Muscle layer of duodenum (tissue), 2 donors: ENCODE measurements around the gene R3HDML.
A peak's percentile ranks its signal among the peaks of the same experiment; 100 is the strongest.

Experiments
- H3K27ac ChIP-seq: one replicate; pipeline ENCODE4 v1.7.0; 2013; ENCODE audit warnings: mild to moderate bottlenecking, low read length
- H3K27me3 ChIP-seq: one replicate; pipeline ENCODE4 v1.7.0; 2013; ENCODE audit warnings: low read depth, mild to moderate bottlenecking, control low read depth, low read length
- H3K36me3 ChIP-seq, 2 donors: one replicate each; pipeline ENCODE4 v1.7.0; 2013; ENCODE audit warnings: low read length in 2 of 2, control low read depth in 1 of 2, mild to moderate bottlenecking in 1 of 2; ENCODE audit not compliant: insufficient read depth in 2 of 2, control insufficient read depth in 1 of 2
- H3K4me1 ChIP-seq, 2 donors: one replicate each; pipeline ENCODE4 v1.7.0; 2013; ENCODE audit warnings: low read length in 2 of 2, mild to moderate bottlenecking in 2 of 2, control low read depth in 1 of 2, moderate library complexity in 1 of 2; ENCODE audit not compliant: insufficient read depth in 2 of 2, control insufficient read depth in 1 of 2
- H3K4me3 ChIP-seq, 2 donors: one replicate each; pipeline ENCODE4 v1.7.0; 2013; ENCODE audit warnings: low read length in 2 of 2, low read depth in 1 of 2, mild to moderate bottlenecking in 1 of 2
- H3K9me3 ChIP-seq, 2 donors: one replicate each; pipeline ENCODE4 v1.7.0; 2013; ENCODE audit warnings: low read length in 2 of 2, control low read depth in 1 of 2, mild to moderate bottlenecking in 1 of 2; ENCODE audit not compliant: control insufficient read depth in 1 of 2
- donor health status: healthy.

Gene R3HDML

GRCh38 chr20:44394452-44394701, 57.5 kb downstream of the R3HDML start:
- no peak overlapping the region for H3K4me3 ChIP-seq
- H3K27ac ChIP-seq, result no peak overlapping the region
- no peaks in the 10 kb centered on the region for H3K36me3 ChIP-seq
- H3K4me1 ChIP-seq, result no peaks in the 10 kb centered on the region
- H3K9me3 ChIP-seq, result no peaks in the 10 kb centered on the region
- H3K27me3 ChIP-seq, result peaks cover 4% of the 10 kb centered on the region

- no peaks in the 10 kb centered on the region for H3K27me3 ChIP-seq
- H3K9me3 ChIP-seq, result no peaks in the 10 kb centered on the region
- H3K4me3 ChIP-seq, result no peak overlapping the region
- H3K4me1 ChIP-seq, result no peaks in the 10 kb centered on the region
- no peaks in the 10 kb centered on the region for H3K36me3 ChIP-seq
- no peak overlapping the region for H3K27ac ChIP-seq
Measured at GRCh38 chr20:44394702-44395460, 58.0 kb downstream of the R3HDML start.

- Histone ChIP-seq H3K27ac (no peak overlapping the region), H3K4me1 (no peaks in the 10 kb centered on the region), H3K4me3 (no peak overlapping the region), H3K36me3 (no peaks in the 10 kb centered on the region), H3K27me3 (no peaks in the 10 kb centered on the region), H3K9me3 (no peaks in the 10 kb centered on the region)
Measured at GRCh38 chr20:44395461-44396340, 58.9 kb downstream of the R3HDML start.

GRCh38 chr20:44396369-44397130, 59.7 kb downstream of the R3HDML start:
- no peak overlapping the region for H3K27ac ChIP-seq
- no peaks in the 10 kb centered on the region for H3K27me3 ChIP-seq
- H3K36me3 ChIP-seq, result no peaks in the 10 kb centered on the region

GRCh38 chr20:44398335-44398734, 61.5 kb downstream of the R3HDML start:
- Histone ChIP-seq H3K4me3 (no peak overlapping the region), H3K27me3 (no peaks in the 10 kb centered on the region), H3K9me3 (no peaks in the 10 kb centered on the region), H3K36me3 (no peaks in the 10 kb centered on the region), H3K4me1 (no peaks in the 10 kb centered on the region), H3K27ac (peak overlapping the region; percentile 34)

More at GRCh38 chr20:44396369-44397130, 59.7 kb downstream of the R3HDML start:
- H3K9me3 ChIP-seq, result no peaks in the 10 kb centered on the region
- H3K4me3 ChIP-seq, result no peak overlapping the region
- H3K4me1 ChIP-seq, result no peaks in the 10 kb centered on the region

GRCh38 chr20:44399446-44399845, 62.6 kb downstream of the R3HDML start:
- Histone ChIP-seq H3K27me3 (no peaks in the 10 kb centered on the region), H3K4me1 (no peaks in the 10 kb centered on the region), H3K9me3 (no peaks in the 10 kb centered on the region), H3K36me3 (no peaks in the 10 kb centered on the region), H3K27ac (no peak overlapping the region), H3K4me3 (no peak overlapping the region)

- Histone ChIP-seq H3K36me3 (no peaks in the 10 kb centered on the region), H3K27me3 (no peaks in the 10 kb centered on the region), H3K9me3 (no peaks in the 10 kb centered on the region), H3K27ac (no peak overlapping the region), H3K4me1 (no peaks in the 10 kb centered on the region), H3K4me3 (no peak overlapping the region)
Measured at GRCh38 chr20:44400671-44400969, 63.8 kb downstream of the R3HDML start.
